HCT116 (cell line): Measurements from ENCODE around the gene SERTAD2. TPM values are rescaled to one million over a fixed set of nuclear protein-coding genes. Genes with fewer than 3 reads are reported as not detected.

ENCODE experiments used
- ATAC-seq: fragments of 200-7000 bp; cut with Tn5 transposase; 2 replicates; pipeline ENCODE4 v1.9.1; 2020; ENCODE audit warnings: mild to moderate bottlenecking, moderate library complexity
- BruUV-seq: library from RNA; stranded (reverse); fragments of 400-500 nt; replicated peaks from 2 replicates; lab custom pipeline; 2021; lab: Mats Ljungman, UMichigan
- CTCF ChIA-PET: fragments of 300-600 bp; sonication (Branson Sonifier 250); formaldehyde crosslinking; loops from one replicate; lab custom pipeline; 2021; ENCODE audit warnings: antibody characterized with exemption; lab: Charles Lee
- POLR2A ChIA-PET: fragments of 300-600, 350-600 bp; sonication (Branson Sonifier 250); formaldehyde crosslinking; loops from one replicate; lab custom pipeline; 2021; ENCODE audit warnings: antibody characterized with exemption; lab: Charles Lee
- RAD21 ChIA-PET, 2 experiments: fragments of 300-600 bp; sonication (Branson Sonifier 250); formaldehyde crosslinking; loops; one replicate each; lab custom pipeline; 2023; ENCODE audit warnings: low total read pairs in 2 of 2; ENCODE audit not compliant: uncharacterized antibody in 2 of 2, unreplicated experiment in 2 of 2, low non-redundant PET in 1 of 2; lab: Charles Lee
- DNase-seq: peaks from one replicate; pipeline ENCODE4 v3.0.0-alpha.2; 2010; ENCODE audit warnings: low read depth, low spot score
- H2AFZ ChIP-seq: fragments of 200-600 bp; shearing (Covaris generic), sonication (generic); 2 replicates; pipeline ENCODE4 v1.6.1; 2017; ENCODE audit warnings: low read depth, mixed run types, mixed read lengths, antibody characterized with exemption, low read length; ENCODE audit not compliant: poor library complexity, severe bottlenecking
- H3K27ac ChIP-seq: 2 replicates; pipeline ENCODE4 v1.5.1; 2012; ENCODE audit warnings: low read depth, low read length
- H3K27me3 ChIP-seq: fragments of 200-600 bp; sonication (generic); 2 replicates; pipeline ENCODE4 v1.6.1; 2016; ENCODE audit warnings: mixed run types, low read length, mixed read lengths; ENCODE audit not compliant: insufficient read depth
- H3K36me3 ChIP-seq, 2 experiments: fragments of 200-500 bp in 1 of 2; fragments of 200-600 bp in 1 of 2; sonication (Bioruptor generic) in 1 of 2; sonication (generic) in 1 of 2; 2 replicates each; pipeline versions ENCODE4 v1.5.1 to v1.6.1; 2014 to 2016; ENCODE audit warnings: low read length in 2 of 2, inconsistent platforms in 1 of 2, mixed read lengths in 1 of 2, mixed run types in 1 of 2; ENCODE audit not compliant: insufficient read depth in 2 of 2, control insufficient read depth in 1 of 2
- H3K4me1 ChIP-seq, 2 experiments: fragments of 200-600 bp in 1 of 2; sonication (generic) in 1 of 2; 2 replicates each; pipeline versions ENCODE4 v1.5.1 to v1.6.1; 2012 to 2017; ENCODE audit warnings: low read length in 2 of 2, inconsistent platforms in 1 of 2, mild to moderate bottlenecking in 1 of 2, mixed read lengths in 1 of 2, mixed run types in 1 of 2, moderate library complexity in 1 of 2; ENCODE audit not compliant: insufficient read depth in 2 of 2, control insufficient read depth in 1 of 2
- H3K4me2 ChIP-seq: fragments of 200-600 bp; sonication (generic); 2 replicates; pipeline ENCODE4 v1.6.1; 2017; ENCODE audit warnings: mixed run types, low read length, mixed read lengths
- H3K4me3 ChIP-seq, 2 experiments: fragments of 200-600 bp in 1 of 2; sonication (generic) in 1 of 2; replicated peaks in 1 of 2; 2 replicates each; pipeline ENCODE4 v1.5.1; 2011 to 2016; ENCODE audit warnings: low read length in 2 of 2, control low read depth in 1 of 2, low read depth in 1 of 2, mild to moderate bottlenecking in 1 of 2, mixed read lengths in 1 of 2, mixed run types in 1 of 2
- H3K79me2 ChIP-seq: fragments of 200-600 bp; sonication (generic); 2 replicates; pipeline ENCODE4 v1.6.1; 2017; ENCODE audit warnings: mild to moderate bottlenecking, mixed run types, low read length, moderate library complexity, mixed read lengths; ENCODE audit not compliant: insufficient read depth
- H3K9ac ChIP-seq: fragments of 200-600 bp; sonication (generic); 2 replicates; pipeline ENCODE4 v1.6.1; 2016; ENCODE audit warnings: low read length, mixed read lengths
- H3K9me2 ChIP-seq: fragments of 200-600 bp; sonication (generic), shearing (Covaris generic); 2 replicates; pipeline ENCODE4 v1.6.1; 2017; ENCODE audit warnings: mixed run types, mild to moderate bottlenecking, moderate library complexity; ENCODE audit not compliant: insufficient read depth
- H3K9me3 ChIP-seq, 2 experiments: fragments of 200-500 bp in 1 of 2; fragments of 200-600 bp in 1 of 2; sonication (Bioruptor generic) in 1 of 2; sonication (generic) in 1 of 2; 2 replicates each; pipeline ENCODE4 v1.6.1; 2014 to 2017; ENCODE audit warnings: low read length in 2 of 2, mixed read lengths in 2 of 2, inconsistent platforms in 1 of 2, low read depth in 1 of 2, mild to moderate bottlenecking in 1 of 2, mixed run types in 1 of 2, moderate library complexity in 1 of 2; ENCODE audit not compliant: control insufficient read depth in 1 of 2, insufficient read depth in 1 of 2
- H4K20me1 ChIP-seq: fragments of 200-600 bp; sonication (generic), shearing (Covaris generic); 2 replicates; pipeline ENCODE4 v1.6.1; 2017; ENCODE audit warnings: mixed run types, mild to moderate bottlenecking, moderate library complexity; ENCODE audit not compliant: insufficient read depth
- ATF3 ChIP-seq: IDR thresholded peaks from 2 replicates; pipeline ENCODE4 v1.6.1; 2012
- CBX3 ChIP-seq: IDR thresholded peaks from 2 replicates; pipeline ENCODE4 v1.6.1; 2012; ENCODE audit warnings: low read depth
- CEBPB ChIP-seq: IDR thresholded peaks from 2 replicates; pipeline ENCODE4 v1.6.1; 2012; ENCODE audit warnings: low read depth
- EGR1 ChIP-seq: IDR thresholded peaks from 2 replicates; pipeline ENCODE4 v1.6.1; 2012; ENCODE audit warnings: low read depth
- ELF1 ChIP-seq: IDR thresholded peaks from 2 replicates; pipeline ENCODE4 v1.6.1; 2012; ENCODE audit warnings: low read depth, borderline replicate concordance
- EZH2 ChIP-seq: fragments of 200-600 bp; sonication (generic); IDR thresholded peaks from 2 replicates; pipeline ENCODE4 v1.6.1; 2017; ENCODE audit warnings: antibody characterized with exemption, mixed run types
- EZH2phosphoT487 ChIP-seq: fragments of 200-600 bp; IDR thresholded peaks from 2 replicates; pipeline ENCODE4 v1.6.1; 2018; ENCODE audit warnings: antibody characterized with exemption, borderline replicate concordance
- MAX ChIP-seq: IDR thresholded peaks from 2 replicates; pipeline ENCODE4 v1.6.1; 2012
- POLR2A ChIP-seq: IDR thresholded peaks from 2 replicates; pipeline ENCODE4 v1.7.0; 2011; ENCODE audit warnings: borderline replicate concordance; ENCODE audit not compliant: insufficient read depth, insufficient read length; ENCODE audit errors: extremely low read depth
- POLR2AphosphoS5 ChIP-seq: IDR thresholded peaks from 2 replicates; pipeline ENCODE4 v1.6.1; 2011; ENCODE audit warnings: mild to moderate bottlenecking, low read depth, low read length, moderate library complexity
- RAD21 ChIP-seq: IDR thresholded peaks from 2 replicates; pipeline ENCODE4 v1.6.1; 2012; ENCODE audit warnings: low read depth, mild to moderate bottlenecking
- SIN3A ChIP-seq: IDR thresholded peaks from 2 replicates; pipeline ENCODE4 v1.6.1; 2012; ENCODE audit warnings: low read depth
- SP1 ChIP-seq: IDR thresholded peaks from 2 replicates; pipeline ENCODE4 v1.6.1; 2012; ENCODE audit warnings: low read depth
- SRF ChIP-seq: IDR thresholded peaks from 2 replicates; pipeline ENCODE4 v1.6.1; 2012; ENCODE audit warnings: low read depth
- TCF7L2 ChIP-seq: IDR thresholded peaks from 2 replicates; pipeline ENCODE4 v1.7.0; 2011; ENCODE audit warnings: borderline replicate concordance, inconsistent platforms; ENCODE audit not compliant: insufficient read depth, insufficient read length; ENCODE audit errors: extremely low read depth
- YY1 ChIP-seq: IDR thresholded peaks from 2 replicates; pipeline ENCODE4 v1.6.1; 2011; ENCODE audit warnings: low read length, low read depth, moderate library complexity, mild to moderate bottlenecking; ENCODE audit not compliant: insufficient replicate concordance; ENCODE audit errors: extremely low read depth
- ZFX ChIP-seq: fragments of 450-650 bp; IDR thresholded peaks from 2 replicates; pipeline ENCODE4 v1.6.1; 2017
- ZNF274 ChIP-seq: fragments of 200-500 bp; sonication (Bioruptor generic); IDR thresholded peaks from 2 replicates; pipeline ENCODE4 v1.6.1; 2014; ENCODE audit warnings: mild to moderate bottlenecking, low read depth, low read length, inconsistent platforms
- intact Hi-C: fragments of 100-400 bp; cut with micrococcal nuclease; formaldehyde crosslinking; loops from 2 replicates; pipeline ENCODE4 v1.10.0; 2022
- total RNA-seq: library from RNA; stranded (reverse); gene quantifications from one replicate; pipeline ENCODE4 v1.2.1, GENCODE V29; 2021; ENCODE audit not compliant: unreplicated experiment
- TF ChIP-seq, protein P1 (sequence below), 3 experiments: fragments of 200-600 bp in 1 of 3; sonication (generic) in 1 of 3; IDR thresholded peaks in 2 of 3; conservative IDR thresholded peaks in 1 of 3; 2 replicates each; pipeline ENCODE4 v1.5.1; 2012 to 2017; ENCODE audit warnings: low read depth in 2 of 3, low read length in 2 of 3, antibody characterized with exemption in 1 of 3, borderline replicate concordance in 1 of 3, control low read depth in 1 of 3, mild to moderate bottlenecking in 1 of 3, mixed read lengths in 1 of 3, mixed run types in 1 of 3, moderate library complexity in 1 of 3; ENCODE audit not compliant: insufficient read depth in 1 of 3
- TF ChIP-seq, protein P2 (sequence below): IDR thresholded peaks from 2 replicates; pipeline ENCODE4 v1.6.1; 2012; ENCODE audit warnings: low read depth

Gene SERTAD2
- total RNA-seq, 1 experiment from 2014 or later, result 80.1 TPM

- intact Hi-C loops, result no loop called here
- H3K9ac ChIP-seq, result no peak overlapping the region
- no peak for ATAC-seq
Observed at GRCh38 chr2:64659252-64659651, 5.5 kb upstream of the SERTAD2 start.

More at GRCh38 chr2:64659252-64659651, 5.5 kb upstream of the SERTAD2 start:
- TF ChIP-seq ELF1, result no peak
- no peak for TF ChIP-seq CBX3
- TF ChIP-seq MAX, result no peak
- no peak for TF ChIP-seq EGR1
- TF ChIP-seq EZH2, result no peak
- TF ChIP-seq SIN3A, result no peak
- no peak for TF ChIP-seq YY1
- no peak for TF ChIP-seq TCF7L2
- TF ChIP-seq, protein P1, sequence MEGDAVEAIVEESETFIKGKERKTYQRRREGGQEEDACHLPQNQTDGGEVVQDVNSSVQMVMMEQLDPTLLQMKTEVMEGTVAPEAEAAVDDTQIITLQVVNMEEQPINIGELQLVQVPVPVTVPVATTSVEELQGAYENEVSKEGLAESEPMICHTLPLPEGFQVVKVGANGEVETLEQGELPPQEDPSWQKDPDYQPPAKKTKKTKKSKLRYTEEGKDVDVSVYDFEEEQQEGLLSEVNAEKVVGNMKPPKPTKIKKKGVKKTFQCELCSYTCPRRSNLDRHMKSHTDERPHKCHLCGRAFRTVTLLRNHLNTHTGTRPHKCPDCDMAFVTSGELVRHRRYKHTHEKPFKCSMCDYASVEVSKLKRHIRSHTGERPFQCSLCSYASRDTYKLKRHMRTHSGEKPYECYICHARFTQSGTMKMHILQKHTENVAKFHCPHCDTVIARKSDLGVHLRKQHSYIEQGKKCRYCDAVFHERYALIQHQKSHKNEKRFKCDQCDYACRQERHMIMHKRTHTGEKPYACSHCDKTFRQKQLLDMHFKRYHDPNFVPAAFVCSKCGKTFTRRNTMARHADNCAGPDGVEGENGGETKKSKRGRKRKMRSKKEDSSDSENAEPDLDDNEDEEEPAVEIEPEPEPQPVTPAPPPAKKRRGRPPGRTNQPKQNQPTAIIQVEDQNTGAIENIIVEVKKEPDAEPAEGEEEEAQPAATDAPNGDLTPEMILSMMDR (IDR thresholded peaks at IDR 0.05 in 2 of 3, conservative IDR thresholded peaks at IDR 0.05 in 1 of 3; ENCODE audit: borderline replicate concordance in 1 of 3, insufficient read depth in 1 of 3, low read depth in 2 of 3, low read length in 2 of 3), result no peak
- TF ChIP-seq POLR2AphosphoS5, result no peak
- TF ChIP-seq ZNF274, result no peak
- no peak for TF ChIP-seq ZFX
- TF ChIP-seq, protein P2, sequence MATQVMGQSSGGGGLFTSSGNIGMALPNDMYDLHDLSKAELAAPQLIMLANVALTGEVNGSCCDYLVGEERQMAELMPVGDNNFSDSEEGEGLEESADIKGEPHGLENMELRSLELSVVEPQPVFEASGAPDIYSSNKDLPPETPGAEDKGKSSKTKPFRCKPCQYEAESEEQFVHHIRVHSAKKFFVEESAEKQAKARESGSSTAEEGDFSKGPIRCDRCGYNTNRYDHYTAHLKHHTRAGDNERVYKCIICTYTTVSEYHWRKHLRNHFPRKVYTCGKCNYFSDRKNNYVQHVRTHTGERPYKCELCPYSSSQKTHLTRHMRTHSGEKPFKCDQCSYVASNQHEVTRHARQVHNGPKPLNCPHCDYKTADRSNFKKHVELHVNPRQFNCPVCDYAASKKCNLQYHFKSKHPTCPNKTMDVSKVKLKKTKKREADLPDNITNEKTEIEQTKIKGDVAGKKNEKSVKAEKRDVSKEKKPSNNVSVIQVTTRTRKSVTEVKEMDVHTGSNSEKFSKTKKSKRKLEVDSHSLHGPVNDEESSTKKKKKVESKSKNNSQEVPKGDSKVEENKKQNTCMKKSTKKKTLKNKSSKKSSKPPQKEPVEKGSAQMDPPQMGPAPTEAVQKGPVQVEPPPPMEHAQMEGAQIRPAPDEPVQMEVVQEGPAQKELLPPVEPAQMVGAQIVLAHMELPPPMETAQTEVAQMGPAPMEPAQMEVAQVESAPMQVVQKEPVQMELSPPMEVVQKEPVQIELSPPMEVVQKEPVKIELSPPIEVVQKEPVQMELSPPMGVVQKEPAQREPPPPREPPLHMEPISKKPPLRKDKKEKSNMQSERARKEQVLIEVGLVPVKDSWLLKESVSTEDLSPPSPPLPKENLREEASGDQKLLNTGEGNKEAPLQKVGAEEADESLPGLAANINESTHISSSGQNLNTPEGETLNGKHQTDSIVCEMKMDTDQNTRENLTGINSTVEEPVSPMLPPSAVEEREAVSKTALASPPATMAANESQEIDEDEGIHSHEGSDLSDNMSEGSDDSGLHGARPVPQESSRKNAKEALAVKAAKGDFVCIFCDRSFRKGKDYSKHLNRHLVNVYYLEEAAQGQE, result no peak
- no peak for TF ChIP-seq POLR2A
- TF ChIP-seq SP1, result no peak
- no peak for TF ChIP-seq CEBPB
- no peak for TF ChIP-seq ATF3
- TF ChIP-seq SRF, result no peak
- TF ChIP-seq EZH2phosphoT487, result no peak
- TF ChIP-seq RAD21, result no peak
- no peaks in the 10 kb centered on the region for H3K9me3 ChIP-seq
- no peak overlapping the region for H3K27ac ChIP-seq
- CTCF ChIA-PET, result interaction anchor here (1.3 kb wide), 1 partner anchor 90 kb away, joined by 3 read pairs; no protein-coding TSS in a partner anchor
- H3K4me2 ChIP-seq, result no peak overlapping the region
- no peaks in the 10 kb centered on the region for H3K27me3 ChIP-seq
- no peak for DNase-seq
- no peaks in the 10 kb centered on the region for H4K20me1 ChIP-seq
- H3K36me3 ChIP-seq, result no peaks in the 10 kb centered on the region
- H3K79me2 ChIP-seq, result peaks cover 23% of the 10 kb centered on the region
- H3K4me1 ChIP-seq, result peaks cover 15 to 25% of the 10 kb centered on the region in 2 experiments
- no peak overlapping the region for H2AFZ ChIP-seq
- no TSS peak for BruUV-seq
- no peak overlapping the region for H3K4me3 ChIP-seq
- H3K9me2 ChIP-seq, result no peaks in the 10 kb centered on the region
- RAD21 ChIA-PET, result no interaction called here
- POLR2A ChIA-PET, result no interaction called here
